ENCODE data around the gene PTCD3.

Gene PTCD3

GRCh38 chr2:86064006-86064405 lies 42.0 kb upstream of the PTCD3 start:
- no peak for DNase-seq (ENCODE audit: low read depth in 1 of 2, low spot score in 1 of 2)
- H3K27ac ChIP-seq (replicated peaks) = no peak overlapping the region
- TF ChIP-seq SPI1 (IDR thresholded peaks at IDR 0.05; ENCODE audit: borderline replicate concordance, low read depth) (no peak), POLR2AphosphoS5 (IDR thresholded peaks at IDR 0.05; ENCODE audit: low read depth) (no peak), REST (IDR thresholded peaks at IDR 0.05; ENCODE audit: insufficient replicate concordance, low read depth) (no peak), GABPA (IDR thresholded peaks at IDR 0.05; ENCODE audit: low read depth) (no peak)
- TF ChIP-seq, protein P1, sequence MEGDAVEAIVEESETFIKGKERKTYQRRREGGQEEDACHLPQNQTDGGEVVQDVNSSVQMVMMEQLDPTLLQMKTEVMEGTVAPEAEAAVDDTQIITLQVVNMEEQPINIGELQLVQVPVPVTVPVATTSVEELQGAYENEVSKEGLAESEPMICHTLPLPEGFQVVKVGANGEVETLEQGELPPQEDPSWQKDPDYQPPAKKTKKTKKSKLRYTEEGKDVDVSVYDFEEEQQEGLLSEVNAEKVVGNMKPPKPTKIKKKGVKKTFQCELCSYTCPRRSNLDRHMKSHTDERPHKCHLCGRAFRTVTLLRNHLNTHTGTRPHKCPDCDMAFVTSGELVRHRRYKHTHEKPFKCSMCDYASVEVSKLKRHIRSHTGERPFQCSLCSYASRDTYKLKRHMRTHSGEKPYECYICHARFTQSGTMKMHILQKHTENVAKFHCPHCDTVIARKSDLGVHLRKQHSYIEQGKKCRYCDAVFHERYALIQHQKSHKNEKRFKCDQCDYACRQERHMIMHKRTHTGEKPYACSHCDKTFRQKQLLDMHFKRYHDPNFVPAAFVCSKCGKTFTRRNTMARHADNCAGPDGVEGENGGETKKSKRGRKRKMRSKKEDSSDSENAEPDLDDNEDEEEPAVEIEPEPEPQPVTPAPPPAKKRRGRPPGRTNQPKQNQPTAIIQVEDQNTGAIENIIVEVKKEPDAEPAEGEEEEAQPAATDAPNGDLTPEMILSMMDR (IDR thresholded peaks at IDR 0.05; ENCODE audit: insufficient read depth, low read length) = no peak
- H3K27me3 ChIP-seq (ENCODE audit: insufficient read depth, poor library complexity, severe bottlenecking) = no peaks in the 10 kb centered on the region
- H3K4me3 ChIP-seq (replicated peaks; ENCODE audit: insufficient read depth, low read length) = no peak overlapping the region

DNA sequence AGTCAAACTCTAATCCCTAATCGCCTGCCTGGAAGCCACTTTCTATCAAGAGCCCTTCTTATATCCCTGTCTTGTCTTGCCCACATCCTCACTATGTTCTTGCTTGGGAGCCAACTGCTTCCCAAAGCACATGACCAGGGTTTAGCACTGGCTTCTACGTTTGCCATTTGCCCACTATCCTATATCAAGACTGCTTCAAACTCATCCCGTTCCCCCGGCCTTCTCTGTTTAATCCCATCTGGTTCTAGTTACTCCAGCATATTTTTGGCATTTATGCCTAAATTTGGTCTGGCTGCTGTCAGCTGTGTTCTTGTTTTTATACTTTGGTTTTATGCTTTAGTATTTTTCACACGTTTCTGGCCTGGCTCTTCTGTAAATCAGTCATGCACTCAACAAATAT lies 40.5 kb upstream of the PTCD3 start:
- H3K4me3 ChIP-seq (replicated peaks; ENCODE audit: insufficient read depth, low read length) = no peak overlapping the region
- H3K27me3 ChIP-seq (ENCODE audit: insufficient read depth, poor library complexity, severe bottlenecking) = no peaks in the 10 kb centered on the region
- TF ChIP-seq REST (IDR thresholded peaks at IDR 0.05; ENCODE audit: insufficient replicate concordance, low read depth) (no peak), GABPA (IDR thresholded peaks at IDR 0.05; ENCODE audit: low read depth) (no peak), POLR2AphosphoS5 (IDR thresholded peaks at IDR 0.05; ENCODE audit: low read depth) (no peak), SPI1 (IDR thresholded peaks at IDR 0.05; ENCODE audit: borderline replicate concordance, low read depth) (no peak)
- TF ChIP-seq, protein P1 (IDR thresholded peaks at IDR 0.05; ENCODE audit: insufficient read depth, low read length) = no peak
- no peak for DNase-seq (ENCODE audit: low read depth in 1 of 2, low spot score in 1 of 2)
- H3K27ac ChIP-seq (replicated peaks) = no peak overlapping the region

GRCh38 chr2:86066007-86066578 lies 39.9 kb upstream of the PTCD3 start:
- TF ChIP-seq GABPA (IDR thresholded peaks at IDR 0.05; ENCODE audit: low read depth) (no peak), REST (IDR thresholded peaks at IDR 0.05; ENCODE audit: insufficient replicate concordance, low read depth) (no peak), POLR2AphosphoS5 (IDR thresholded peaks at IDR 0.05; ENCODE audit: low read depth) (no peak), SPI1 (IDR thresholded peaks at IDR 0.05; ENCODE audit: borderline replicate concordance, low read depth) (no peak)
- TF ChIP-seq, protein P1 (IDR thresholded peaks at IDR 0.05; ENCODE audit: insufficient read depth, low read length) = no peak
- no peaks in the 10 kb centered on the region for H3K27me3 ChIP-seq (ENCODE audit: insufficient read depth, poor library complexity, severe bottlenecking)
- no peak overlapping the region for H3K4me3 ChIP-seq (replicated peaks; ENCODE audit: insufficient read depth, low read length)
- H3K27ac ChIP-seq (replicated peaks) = no peak overlapping the region
- no peak for DNase-seq (ENCODE audit: low read depth in 1 of 2, low spot score in 1 of 2)

Measured in HL-60 (cell line).